IPS DF 19.7 (cell line): ENCODE results near the gene USH1G.
A peak's percentile ranks its signal among the peaks of the same experiment; 100 is the strongest.
"Not testable (repeated sequence)": the region's sequence is repeated elsewhere in the genome, so short reads cannot be mapped to it uniquely, and the experiment has no call there.

Experiments
- DNase-seq: peaks from one replicate; pipeline ENCODE4 v3.0.0-alpha.2; 2013; ENCODE audit warnings: low read depth, low spot score

The USH1G gene

DNA sequence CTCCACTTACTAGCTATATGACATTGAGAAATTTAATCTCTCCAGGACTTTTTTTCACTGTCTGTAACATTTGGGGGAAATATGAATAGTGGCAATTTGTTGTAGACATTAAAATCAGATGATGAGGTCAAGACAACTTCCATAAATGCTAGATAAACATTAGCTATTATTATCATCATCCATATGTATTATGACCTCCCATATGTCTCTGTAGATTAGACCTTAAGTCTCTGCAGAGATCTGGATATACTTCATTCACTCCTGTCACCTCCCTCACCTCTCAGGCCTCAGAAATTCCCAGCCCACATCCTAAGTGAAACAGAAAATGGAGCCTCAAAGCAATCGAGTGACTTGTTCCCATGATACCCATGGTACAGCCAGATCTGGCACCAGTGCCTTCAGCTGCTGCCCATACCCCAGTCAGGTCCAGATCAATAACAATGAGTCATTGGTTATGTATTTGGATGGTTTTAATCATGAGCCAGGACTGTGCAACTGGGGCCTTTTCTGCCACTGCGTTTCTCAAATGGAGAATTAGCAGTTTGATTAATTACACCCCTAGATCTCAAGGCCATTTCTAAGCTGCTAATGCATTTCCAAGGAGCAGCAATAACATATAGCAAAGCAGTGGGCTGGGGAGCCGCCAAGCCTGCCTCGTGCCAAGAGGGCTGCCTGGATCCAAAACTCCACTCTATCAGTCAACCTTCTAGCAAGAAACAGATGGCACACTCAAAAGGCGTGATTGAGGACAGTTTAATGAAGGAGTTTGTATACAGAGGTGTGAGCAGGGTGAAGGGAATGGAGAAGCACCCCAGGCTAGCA is 47.7 kb downstream of the USH1G start:
- no peak for DNase-seq

GRCh38 chr17:74874615-74875037 is 48.4 kb downstream of the USH1G start:
- no peak for DNase-seq

GRCh38 chr17:74873874-74874614 is 49.0 kb downstream of the USH1G start:
- DNase-seq = no peak

- peak; percentile 97 for DNase-seq
Observed at GRCh38 chr17:74873037-74873873, 49.8 kb downstream of the USH1G start.

DNA sequence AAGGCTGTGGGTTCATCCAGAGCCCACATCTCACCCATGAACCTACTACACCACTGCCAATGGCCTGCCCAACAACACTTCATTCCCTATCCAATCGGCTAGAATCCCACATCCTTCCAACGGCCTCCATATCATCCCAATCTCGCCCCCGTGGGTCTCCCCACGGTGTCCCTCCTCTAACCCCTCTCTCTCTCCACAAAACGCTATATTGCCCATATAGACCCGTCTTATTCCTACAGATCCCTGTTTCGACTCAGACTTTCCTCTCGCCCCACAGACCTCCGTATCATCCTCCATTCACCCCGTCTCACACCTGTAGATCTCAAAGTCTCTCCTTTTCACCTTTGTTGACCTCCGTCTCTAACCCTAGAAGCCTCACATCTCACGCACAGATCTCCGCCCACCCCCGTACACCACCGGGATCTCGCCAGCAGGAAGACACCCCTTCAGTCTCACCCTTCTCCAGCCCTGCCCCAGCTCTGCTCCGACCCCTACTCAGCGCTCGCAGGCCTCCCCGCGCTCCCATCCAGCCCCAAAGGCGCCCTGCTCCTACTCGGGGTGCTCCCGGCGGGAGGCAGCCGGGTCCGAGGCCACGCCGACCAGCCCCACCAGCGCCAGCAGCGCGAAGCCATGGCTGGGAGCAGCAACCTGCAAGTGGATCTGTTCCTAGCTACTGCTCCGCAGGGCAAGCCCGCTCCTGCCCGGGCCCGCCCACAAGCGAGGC is 50.6 kb downstream of the USH1G start, which contains the start of gene FDXR:
TSS of gene FDXR (minus strand) at position 682 of the 724 bp plus-strand sequence. CDS start at position 632, 50 bp downstream.
- DNase-seq = no peak

GRCh38 chr17:74871356-74872076 is 51.5 kb downstream of the USH1G start:
- no peak for DNase-seq

- no peak for DNase-seq
Observed at GRCh38 chr17:74870512-74870911, 52.5 kb downstream of the USH1G start.

GRCh38 chr17:74870028-74870427 is 53.0 kb downstream of the USH1G start:
- DNase-seq = not testable (repeated sequence)

- DNase-seq = no peak
Observed at GRCh38 chr17:74868908-74869255, 54.2 kb downstream of the USH1G start.

DNA sequence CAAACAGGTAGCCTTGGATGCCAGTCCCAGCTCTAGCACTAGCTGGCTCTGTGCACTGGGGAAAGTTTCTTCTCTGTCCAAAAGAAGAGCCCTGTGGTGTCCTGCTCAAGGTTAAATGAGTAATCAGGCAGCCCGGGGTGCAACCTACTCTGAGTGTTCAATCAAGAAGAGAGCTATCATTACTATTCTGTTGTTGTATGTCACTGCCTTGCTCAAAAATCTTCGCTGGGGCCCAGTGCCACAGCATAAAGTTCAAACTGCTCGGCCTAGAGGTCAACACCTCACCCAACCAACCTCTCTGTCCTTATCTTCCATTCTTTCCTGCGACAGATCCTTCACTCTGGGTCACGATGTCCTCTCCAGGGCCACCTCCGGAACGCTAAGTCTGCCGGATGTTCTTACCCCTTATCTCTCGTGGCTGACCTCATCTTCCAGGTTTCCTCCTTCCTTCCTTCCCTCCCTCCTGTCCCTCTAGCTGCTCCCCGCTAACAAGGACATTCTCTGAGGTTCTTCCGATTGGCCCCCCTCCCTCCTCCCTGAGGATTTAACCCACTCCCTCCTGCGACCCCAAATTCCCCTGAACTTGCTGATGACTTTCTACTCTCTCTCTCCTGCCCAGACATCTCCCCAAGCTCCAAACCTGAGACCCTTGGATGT is 54.7 kb downstream of the USH1G start:
- no peak for DNase-seq

DNA sequence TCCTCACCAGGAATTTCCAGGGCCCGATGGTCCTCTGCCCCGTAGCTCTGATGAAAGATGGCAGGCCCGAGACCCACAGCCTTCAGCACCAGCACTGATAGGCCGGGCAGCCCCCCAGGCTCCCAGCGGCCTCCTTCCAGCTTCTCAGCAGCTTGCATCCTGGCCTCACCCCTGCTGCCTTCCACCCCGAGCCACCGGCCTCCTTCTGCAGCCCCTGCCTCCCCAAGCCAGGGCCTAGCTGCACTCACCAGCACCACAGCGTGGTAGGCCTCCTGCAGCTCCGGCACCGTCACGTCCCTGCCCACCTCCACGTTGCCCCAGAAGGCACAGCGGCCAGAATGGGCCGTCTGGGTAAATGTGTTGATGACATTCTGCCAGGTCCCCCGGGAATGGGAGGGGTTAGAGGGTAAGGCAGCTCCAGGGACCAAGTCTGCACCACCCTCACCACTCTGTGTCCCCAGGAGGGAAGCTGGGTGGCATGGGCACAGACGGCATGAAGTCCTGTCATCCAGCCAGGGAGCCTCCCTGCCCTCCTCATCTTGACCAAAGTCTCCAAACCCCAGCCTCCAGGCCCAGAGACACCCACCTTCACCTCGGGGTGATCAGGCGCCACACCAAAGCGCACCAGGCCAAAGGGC is 56.7 kb downstream of the USH1G start:
- DNase-seq = no peak
